Skeletal muscle tissue (tissue), 4 donors: ENCODE results near the gene NCOA3. TPM values are rescaled to one million over a fixed set of nuclear protein-coding genes. Genes with fewer than 3 reads are reported as not detected.

Experiments
- H3K27ac ChIP-seq: one replicate; pipeline ENCODE4 v1.7.0; 2013; ENCODE audit warnings: mild to moderate bottlenecking, low read depth, low read length, inconsistent platforms
- H3K27me3 ChIP-seq, 3 donors: one replicate each; pipeline ENCODE4 v1.7.0; 2013; ENCODE audit warnings: low read length in 3 of 3; ENCODE audit not compliant: control insufficient read depth in 3 of 3, insufficient read depth in 3 of 3
- H3K36me3 ChIP-seq, 3 donors: one replicate each; pipeline ENCODE4 v1.7.0; 2013; ENCODE audit warnings: low read length in 3 of 3; ENCODE audit not compliant: control insufficient read depth in 3 of 3, insufficient read depth in 3 of 3
- H3K4me1 ChIP-seq, 3 donors: one replicate each; pipeline ENCODE4 v1.7.0; 2013; ENCODE audit warnings: low read length in 3 of 3, mild to moderate bottlenecking in 3 of 3; ENCODE audit not compliant: control insufficient read depth in 3 of 3, insufficient read depth in 3 of 3
- H3K4me3 ChIP-seq, 3 donors: one replicate each; pipeline ENCODE4 v1.7.0; 2013; ENCODE audit warnings: low read length in 3 of 3
- H3K9ac ChIP-seq, 3 donors: one replicate each; pipeline ENCODE4 v1.7.0; 2013; ENCODE audit warnings: low read length in 3 of 3, mild to moderate bottlenecking in 3 of 3, moderate library complexity in 2 of 3, low read depth in 1 of 3
- H3K9me3 ChIP-seq, 3 donors: one replicate each; pipeline ENCODE4 v1.7.0; 2013; ENCODE audit warnings: low read length in 3 of 3; ENCODE audit not compliant: control insufficient read depth in 3 of 3
- total RNA-seq: library from RNA; depleted of rRNA; stranded (reverse); fragments of >200 nt; gene quantifications from one replicate; pipeline ENCODE4 v1.2.3, GENCODE V29; 2014
- donor health status: Osteomylitis.

The NCOA3 gene
- total RNA-seq, 1 donor from 2014 or later: 25.6 TPM

- Histone ChIP-seq H3K4me3 (no peak overlapping the region), H3K27ac (no peak overlapping the region), H3K4me1 (no peaks in the 10 kb centered on the region), H3K9ac (no peak overlapping the region), H3K36me3 (peaks cover 0 to 22% (median 4%) of the 10 kb centered on the region in 3 donors), H3K9me3 (no peaks in the 10 kb centered on the region), H3K27me3 (no peaks in the 10 kb centered on the region)
These were observed 164.6 kb downstream of the NCOA3 start for GRCh38 chr20:47666304-47666703.

GRCh38 chr20:47667086-47667485 is 165.4 kb downstream of the NCOA3 start:
- no peak overlapping the region for H3K9ac ChIP-seq
- no peaks in the 10 kb centered on the region for H3K4me1 ChIP-seq
- H3K36me3 ChIP-seq: peaks cover 0 to 14% (median 0%) of the 10 kb centered on the region in 3 donors
- H3K27ac ChIP-seq: no peak overlapping the region
- no peaks in the 10 kb centered on the region for H3K27me3 ChIP-seq
- no peak overlapping the region for H3K4me3 ChIP-seq
- no peaks in the 10 kb centered on the region for H3K9me3 ChIP-seq

GRCh38 chr20:47667531-47668312 is 166.0 kb downstream of the NCOA3 start:
- Histone ChIP-seq H3K27me3 (no peaks in the 10 kb centered on the region), H3K4me1 (no peaks in the 10 kb centered on the region), H3K9ac (no peak overlapping the region), H3K4me3 (no peak overlapping the region), H3K9me3 (no peaks in the 10 kb centered on the region), H3K36me3 (peaks cover 0 to 9% (median 0%) of the 10 kb centered on the region in 3 donors), H3K27ac (no peak overlapping the region)

GRCh38 chr20:47668313-47669151 is 166.8 kb downstream of the NCOA3 start:
- Histone ChIP-seq H3K4me3 (no peak overlapping the region), H3K27me3 (no peaks in the 10 kb centered on the region), H3K4me1 (no peaks in the 10 kb centered on the region), H3K27ac (no peak overlapping the region), H3K9ac (no peak overlapping the region), H3K9me3 (no peaks in the 10 kb centered on the region), H3K36me3 (peaks cover 0 to 10% (median 3%) of the 10 kb centered on the region in 3 donors)

- H3K27ac ChIP-seq: no peak overlapping the region
- H3K4me1 ChIP-seq: no peaks in the 10 kb centered on the region
- no peaks in the 10 kb centered on the region for H3K9me3 ChIP-seq
- H3K9ac ChIP-seq: no peak overlapping the region
- H3K27me3 ChIP-seq: no peaks in the 10 kb centered on the region
- H3K36me3 ChIP-seq: peaks cover 0 to 10% (median 3%) of the 10 kb centered on the region in 3 donors
- H3K4me3 ChIP-seq: no peak overlapping the region
These were observed 167.4 kb downstream of the NCOA3 start for GRCh38 chr20:47669152-47669425.

GRCh38 chr20:47669489-47669888 is 167.8 kb downstream of the NCOA3 start:
- no peak overlapping the region for H3K27ac ChIP-seq
- H3K4me3 ChIP-seq: no peak overlapping the region
- H3K9me3 ChIP-seq: no peaks in the 10 kb centered on the region
- H3K4me1 ChIP-seq: no peaks in the 10 kb centered on the region
- no peak overlapping the region for H3K9ac ChIP-seq
- peaks cover 0 to 10% (median 3%) of the 10 kb centered on the region in 3 donors for H3K36me3 ChIP-seq
- no peaks in the 10 kb centered on the region for H3K27me3 ChIP-seq

GRCh38 chr20:47669927-47670890 is 168.5 kb downstream of the NCOA3 start:
- H3K4me1 ChIP-seq: no peaks in the 10 kb centered on the region
- H3K9me3 ChIP-seq: no peaks in the 10 kb centered on the region
- no peak overlapping the region for H3K27ac ChIP-seq
- no peak overlapping the region for H3K9ac ChIP-seq
- peaks cover 0 to 13% (median 3%) of the 10 kb centered on the region in 3 donors for H3K36me3 ChIP-seq
- H3K4me3 ChIP-seq: no peak overlapping the region
- no peaks in the 10 kb centered on the region for H3K27me3 ChIP-seq

- peaks cover 0 to 11% (median 3%) of the 10 kb centered on the region in 3 donors for H3K36me3 ChIP-seq
- no peak overlapping the region for H3K9ac ChIP-seq
- H3K4me3 ChIP-seq: no peak overlapping the region
- no peak overlapping the region for H3K27ac ChIP-seq
- no peaks in the 10 kb centered on the region for H3K9me3 ChIP-seq
- no peaks in the 10 kb centered on the region for H3K27me3 ChIP-seq
- no peaks in the 10 kb centered on the region for H3K4me1 ChIP-seq
These were observed 169.2 kb downstream of the NCOA3 start for GRCh38 chr20:47670913-47671312.

- H3K27me3 ChIP-seq: no peaks in the 10 kb centered on the region
These were observed 170.5 kb downstream of the NCOA3 start for GRCh38 chr20:47672166-47672565.

More at GRCh38 chr20:47672166-47672565, 170.5 kb downstream of the NCOA3 start:
- H3K4me3 ChIP-seq: no peak overlapping the region
- H3K36me3 ChIP-seq: peaks cover 0 to 14% (median 3%) of the 10 kb centered on the region in 3 donors
- H3K9ac ChIP-seq: no peak overlapping the region
- no peak overlapping the region for H3K27ac ChIP-seq
- no peaks in the 10 kb centered on the region for H3K9me3 ChIP-seq
- no peaks in the 10 kb centered on the region for H3K4me1 ChIP-seq
